ENCODE measurements around the gene JPH3. TPM values are rescaled to one million over a fixed set of nuclear protein-coding genes. Genes with fewer than 3 reads are reported as not detected.

The JPH3 gene
- total RNA-seq, 2 experiments from 2014 or later, result not detected

GRCh38 chr16:87564524-87564778 is 37.9 kb upstream of the JPH3 start:
- DNase-seq (no peak), ATAC-seq (ENCODE audit: poor library complexity) (no peak)
- no peaks in the 10 kb centered on the region for H3K4me1 ChIP-seq (ENCODE audit: insufficient read depth, low read length)
- H3K4me3 ChIP-seq (ENCODE audit: low read length), result no peak overlapping the region
- Mint-ChIP-seq H3K4me3 (no peak overlapping the region), H3K27ac (no peak overlapping the region), H3K27me3 (peaks cover 9% of the 10 kb centered on the region), H3K36me3 (ENCODE audit: low read depth) (no peaks in the 10 kb centered on the region), H3K9me3 (no peaks in the 10 kb centered on the region), H3K4me1 (ENCODE audit: low read depth) (no peaks in the 10 kb centered on the region)
- ChIA-PET POLR2A (no interaction called here), CTCF (no interaction called here)
- no peaks in the 10 kb centered on the region for H3K36me3 ChIP-seq (ENCODE audit: insufficient read depth, low read length)
- intact Hi-C loops (cut with DNase I, micrococcal nuclease), result no loop called here
- TF ChIP-seq, protein P1, sequence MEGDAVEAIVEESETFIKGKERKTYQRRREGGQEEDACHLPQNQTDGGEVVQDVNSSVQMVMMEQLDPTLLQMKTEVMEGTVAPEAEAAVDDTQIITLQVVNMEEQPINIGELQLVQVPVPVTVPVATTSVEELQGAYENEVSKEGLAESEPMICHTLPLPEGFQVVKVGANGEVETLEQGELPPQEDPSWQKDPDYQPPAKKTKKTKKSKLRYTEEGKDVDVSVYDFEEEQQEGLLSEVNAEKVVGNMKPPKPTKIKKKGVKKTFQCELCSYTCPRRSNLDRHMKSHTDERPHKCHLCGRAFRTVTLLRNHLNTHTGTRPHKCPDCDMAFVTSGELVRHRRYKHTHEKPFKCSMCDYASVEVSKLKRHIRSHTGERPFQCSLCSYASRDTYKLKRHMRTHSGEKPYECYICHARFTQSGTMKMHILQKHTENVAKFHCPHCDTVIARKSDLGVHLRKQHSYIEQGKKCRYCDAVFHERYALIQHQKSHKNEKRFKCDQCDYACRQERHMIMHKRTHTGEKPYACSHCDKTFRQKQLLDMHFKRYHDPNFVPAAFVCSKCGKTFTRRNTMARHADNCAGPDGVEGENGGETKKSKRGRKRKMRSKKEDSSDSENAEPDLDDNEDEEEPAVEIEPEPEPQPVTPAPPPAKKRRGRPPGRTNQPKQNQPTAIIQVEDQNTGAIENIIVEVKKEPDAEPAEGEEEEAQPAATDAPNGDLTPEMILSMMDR (IDR thresholded peaks at IDR 0.05), result no peak
- H3K27ac ChIP-seq (ENCODE audit: low read depth in 1 of 2, low read length in 2 of 2), result no peak overlapping the region
- no peaks in the 10 kb centered on the region for H3K27me3 ChIP-seq (ENCODE audit: control insufficient read depth in 1 of 2, insufficient read depth in 2 of 2, low read length in 2 of 2)
- peaks cover 0 to 16% of the 10 kb centered on the region in 2 experiments for H3K9me3 ChIP-seq (ENCODE audit: control insufficient read depth in 1 of 2, insufficient read depth in 1 of 2, low read length in 2 of 2)

GRCh38 chr16:87569601-87570571 is 32.4 kb upstream of the JPH3 start:
- Histone ChIP-seq H3K27ac (ENCODE audit: low read depth in 1 of 2, low read length in 2 of 2) (no peak overlapping the region), H3K9me3 (ENCODE audit: control insufficient read depth in 1 of 2, insufficient read depth in 1 of 2, low read length in 2 of 2) (peaks cover 0 to 6% of the 10 kb centered on the region in 2 experiments), H3K27me3 (ENCODE audit: control insufficient read depth in 1 of 2, insufficient read depth in 2 of 2, low read length in 2 of 2) (peaks cover 0 to 2% of the 10 kb centered on the region in 2 experiments), H3K4me1 (ENCODE audit: insufficient read depth, low read length) (no peaks in the 10 kb centered on the region), H3K4me3 (ENCODE audit: low read length) (no peak overlapping the region), H3K36me3 (ENCODE audit: insufficient read depth, low read length) (no peaks in the 10 kb centered on the region)
- H3K27me3 Mint-ChIP-seq, result peaks cover 18% of the 10 kb centered on the region
- CTCF ChIA-PET, result no interaction called here
- ATAC-seq (ENCODE audit: poor library complexity), result no peak
- H3K36me3 Mint-ChIP-seq (ENCODE audit: low read depth), result no peaks in the 10 kb centered on the region
- POLR2A ChIA-PET, result no interaction called here
- TF ChIP-seq, protein P1 (IDR thresholded peaks at IDR 0.05), result no peak
- DNase-seq, result no peak
- no peaks in the 10 kb centered on the region for H3K4me1 Mint-ChIP-seq (ENCODE audit: low read depth)
- no peaks in the 10 kb centered on the region for H3K9me3 Mint-ChIP-seq
- no peak overlapping the region for H3K4me3 Mint-ChIP-seq
- intact Hi-C loops (cut with DNase I, micrococcal nuclease), result no loop called here
- no peak overlapping the region for H3K27ac Mint-ChIP-seq

- Mint-ChIP-seq H3K27me3 (peaks cover 23% of the 10 kb centered on the region), H3K4me3 (no peak overlapping the region), H3K36me3 (ENCODE audit: low read depth) (no peaks in the 10 kb centered on the region), H3K4me1 (ENCODE audit: low read depth) (no peaks in the 10 kb centered on the region), H3K27ac (no peak overlapping the region), H3K9me3 (no peaks in the 10 kb centered on the region)
- peaks cover 0 to 6% of the 10 kb centered on the region in 2 experiments for H3K9me3 ChIP-seq (ENCODE audit: control insufficient read depth in 1 of 2, insufficient read depth in 1 of 2, low read length in 2 of 2)
- no peak for DNase-seq
- no peak overlapping the region for H3K4me3 ChIP-seq (ENCODE audit: low read length)
- peaks cover 0 to 6% of the 10 kb centered on the region in 2 experiments for H3K27me3 ChIP-seq (ENCODE audit: control insufficient read depth in 1 of 2, insufficient read depth in 2 of 2, low read length in 2 of 2)
- intact Hi-C loops (cut with DNase I, micrococcal nuclease), result no loop called here
- H3K4me1 ChIP-seq (ENCODE audit: insufficient read depth, low read length), result no peaks in the 10 kb centered on the region
- CTCF ChIA-PET, result no interaction called here
- no peak overlapping the region for H3K27ac ChIP-seq (ENCODE audit: low read depth in 1 of 2, low read length in 2 of 2)
- ATAC-seq (ENCODE audit: poor library complexity), result no peak
- TF ChIP-seq, protein P1 (IDR thresholded peaks at IDR 0.05), result no peak
- H3K36me3 ChIP-seq (ENCODE audit: insufficient read depth, low read length), result no peaks in the 10 kb centered on the region
- POLR2A ChIA-PET, result no interaction called here
These were observed 31.8 kb upstream of the JPH3 start for GRCh38 chr16:87570572-87570937.

Measured in CD4-positive, alpha-beta T cell (primary cell).